ENCODE results near the gene SLC10A7. TPM values are rescaled to one million over a fixed set of nuclear protein-coding genes. Genes with fewer than 3 reads are reported as not detected.

The SLC10A7 gene
- total RNA-seq, 1 experiment from 2014 or later: 3.9 TPM

- no peaks in the 10 kb centered on the region for H3K79me2 ChIP-seq (ENCODE audit: insufficient read depth, low read length)
- H3K18ac ChIP-seq (ENCODE audit: insufficient read length, low read depth, low read length): no peak overlapping the region
- H3K36me3 Mint-ChIP-seq (ENCODE audit: insufficient read depth in 1 of 3, low read depth in 3 of 3): no peaks in the 10 kb centered on the region
- H3K4me2 ChIP-seq (ENCODE audit: insufficient read depth, insufficient read length, low read length): no peak overlapping the region
- DNase-seq: no peak
- no peaks in the 10 kb centered on the region for H3K27me3 ChIP-seq (ENCODE audit: insufficient read depth, low read length)
- H3K27ac ChIP-seq (ENCODE audit: insufficient read length, low read depth, low read length): no peak overlapping the region
- no peak overlapping the region for H2AK5ac ChIP-seq (ENCODE audit: insufficient read length, low read length)
- H2BK15ac ChIP-seq (ENCODE audit: low read depth, low read length): no peak overlapping the region
- H4K8ac ChIP-seq (replicated peaks; ENCODE audit: insufficient read length, low read depth, low read length): no peak overlapping the region
- no peak overlapping the region for H3K27ac Mint-ChIP-seq
- no peaks in the 10 kb centered on the region for H3K79me1 ChIP-seq (ENCODE audit: insufficient read depth, low read depth, low read length, poor library complexity, severe bottlenecking)
- H3K23ac ChIP-seq (ENCODE audit: insufficient read length, low read depth, low read length): no peak overlapping the region
- no peak overlapping the region for H2BK5ac ChIP-seq (ENCODE audit: insufficient read length, low read length)
- H4K5ac ChIP-seq (ENCODE audit: insufficient read length, low read depth, low read length): no peak overlapping the region
- H3K9ac ChIP-seq (ENCODE audit: extremely low read depth, insufficient read length, low read length): no peak overlapping the region
- no CpG with 5 or more reads among the region's 2 CpGs for WGBS (ENCODE audit: extremely low coverage, insufficient read length, low lambda C conversion rate)
- no peaks in the 10 kb centered on the region for H3K9me3 Mint-ChIP-seq
- no peaks in the 10 kb centered on the region for H4K20me1 ChIP-seq (ENCODE audit: control insufficient read depth, insufficient read depth, insufficient read length)
- no peak overlapping the region for H2BK120ac ChIP-seq (ENCODE audit: low read depth, low read length, poor library complexity, severe bottlenecking)
- no peak overlapping the region for H3K4me3 Mint-ChIP-seq
- TF ChIP-seq CTCF (conservative IDR thresholded peaks at IDR 0.05): no peak
- no peak overlapping the region for H3K56ac ChIP-seq (ENCODE audit: insufficient read length, low read depth, low read length)
- H3K4ac ChIP-seq (ENCODE audit: low read depth, low read length): no peak overlapping the region
- no peaks in the 10 kb centered on the region for H3K27me3 Mint-ChIP-seq (ENCODE audit: low read depth)
- H2BK20ac ChIP-seq (ENCODE audit: low read depth, low read length, poor library complexity, severe bottlenecking): no peak overlapping the region
- no peaks in the 10 kb centered on the region for H3K23me2 ChIP-seq (ENCODE audit: insufficient read length, low read depth, low read length, poor library complexity, severe bottlenecking)
- H4K91ac ChIP-seq (ENCODE audit: insufficient read length, low read depth, low read length): no peak overlapping the region
- no peaks in the 10 kb centered on the region for H3K4me1 ChIP-seq (ENCODE audit: insufficient read depth, low read length)
- H3T11ph ChIP-seq (ENCODE audit: low read length): no peak overlapping the region
- no peak overlapping the region for H2AFZ ChIP-seq (ENCODE audit: low read length)
- H2BK12ac ChIP-seq (ENCODE audit: insufficient read length, low read depth, low read length): no peak overlapping the region
- no peaks in the 10 kb centered on the region for H3K4me1 Mint-ChIP-seq
- H3K9me3 ChIP-seq (ENCODE audit: control insufficient read depth, low read depth, low read length): no peaks in the 10 kb centered on the region
- H3K14ac ChIP-seq (ENCODE audit: insufficient read depth, low read length): no peak overlapping the region
Observed at GRCh38 chr4:146294776-146295175, 227.0 kb downstream of the SLC10A7 start.
